A673 (cell line): ENCODE data around the gene CLDN12. TPM values are rescaled to one million over a fixed set of nuclear protein-coding genes. Genes with fewer than 3 reads are reported as not detected.

ENCODE experiments used
- BruUV-seq: library from RNA; stranded (reverse); fragments of 400-500 nt; replicated peaks from 2 replicates; lab custom pipeline; 2021; lab: Mats Ljungman, UMichigan
- CTCF ChIA-PET: fragments of 300-600 bp; sonication (Branson Sonifier 250); formaldehyde crosslinking; loops from one replicate; lab custom pipeline; 2022; ENCODE audit warnings: antibody characterized with exemption; lab: Charles Lee
- POLR2A ChIA-PET: fragments of 300-600 bp; sonication (Branson Sonifier 250); formaldehyde crosslinking; loops from one replicate; lab custom pipeline; 2022; ENCODE audit warnings: antibody characterized with exemption; ENCODE audit not compliant: low non-redundant PET; lab: Charles Lee
- DNase-seq: peaks from one replicate; pipeline ENCODE4 v3.0.0-alpha.2; 2015; ENCODE audit warnings: low spot score
- H3K27ac ChIP-seq: fragments of 200-600 bp; sonication (generic); 2 replicates; pipeline ENCODE4 v1.5.1; 2016; ENCODE audit warnings: mixed run types, low read depth, mild to moderate bottlenecking, mixed read lengths, antibody characterized with exemption, low read length; ENCODE audit not compliant: poor library complexity, severe bottlenecking
- H3K27me3 ChIP-seq: fragments of 200-600 bp; sonication (generic); replicated peaks from 2 replicates; pipeline ENCODE4 v1.6.1; 2017; ENCODE audit warnings: mixed run types, low read depth, mild to moderate bottlenecking, mixed read lengths, antibody characterized with exemption, low read length; ENCODE audit not compliant: insufficient read depth, poor library complexity
- H3K36me3 ChIP-seq: fragments of 200-600 bp; sonication (generic); 2 replicates; pipeline ENCODE4 v1.6.1; 2016; ENCODE audit warnings: mixed run types, mild to moderate bottlenecking, mixed read lengths, antibody characterized with exemption, low read length; ENCODE audit not compliant: insufficient read depth, poor library complexity, severe bottlenecking
- H3K4me1 ChIP-seq: fragments of 200-600 bp; sonication (generic); 2 replicates; pipeline ENCODE4 v1.6.1; 2017; ENCODE audit warnings: mixed run types, mild to moderate bottlenecking, mixed read lengths, antibody characterized with exemption, low read length; ENCODE audit not compliant: insufficient read depth, poor library complexity, severe bottlenecking
- H3K4me3 ChIP-seq: fragments of 200-600 bp; sonication (generic); 2 replicates; pipeline ENCODE4 v1.5.1; 2016; ENCODE audit warnings: low read depth, mixed run types, mild to moderate bottlenecking, mixed read lengths, low read length; ENCODE audit not compliant: poor library complexity, severe bottlenecking
- H3K9me3 ChIP-seq: fragments of 200-600 bp; sonication (generic); 2 replicates; pipeline ENCODE4 v1.6.1; 2016; ENCODE audit warnings: mixed run types, low read depth, mild to moderate bottlenecking, mixed read lengths, antibody characterized with exemption, low read length; ENCODE audit not compliant: poor library complexity, severe bottlenecking
- EZH2 ChIP-seq: fragments of 200-600 bp; sonication (generic); IDR thresholded peaks from 2 replicates; pipeline ENCODE4 v1.6.1; 2017; ENCODE audit warnings: borderline replicate concordance, low read depth, mild to moderate bottlenecking, mixed read lengths, antibody characterized with exemption, low read length; ENCODE audit not compliant: poor library complexity, severe bottlenecking
- intact Hi-C: fragments of 100-400 bp; cut with micrococcal nuclease; formaldehyde crosslinking; loops from one replicate; pipeline ENCODE4 v1.10.0; 2022; ENCODE audit not compliant: unreplicated experiment
- total RNA-seq: library from RNA; stranded (reverse); gene quantifications from 2 replicates; pipeline ENCODE4 v1.2.3, GENCODE V29; 2021
- TF ChIP-seq, protein P1 (sequence below): fragments of 300-800, 200-600 bp; sonication (generic); conservative IDR thresholded peaks from 2 replicates; pipeline ENCODE4 v1.5.1; 2017; ENCODE audit warnings: low read depth, mild to moderate bottlenecking, antibody characterized with exemption, low read length, moderate library complexity, mixed read lengths

Gene CLDN12
- total RNA-seq, 1 experiment from 2014 or later, result 32.9 TPM

DNA sequence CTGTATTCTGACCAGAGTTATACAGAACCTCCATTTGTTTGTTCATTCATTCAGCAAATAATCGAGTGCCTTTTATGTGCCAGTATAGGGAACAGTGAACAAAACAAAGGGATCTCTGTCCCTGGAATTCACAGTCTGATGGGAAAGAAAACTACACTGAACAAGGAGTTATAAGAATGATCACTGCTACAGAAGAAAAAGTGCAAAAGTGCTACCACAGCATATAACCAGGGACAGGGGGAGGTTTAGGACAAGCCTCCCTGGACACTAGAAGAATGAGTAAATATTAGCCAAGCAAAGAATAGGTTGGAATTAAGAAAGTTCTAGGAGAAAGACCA is 4.2 kb downstream of the CLDN12 start:
- POLR2A ChIA-PET, result no interaction called here
- Histone ChIP-seq H3K27me3 (no peaks in the 10 kb centered on the region), H3K9me3 (no peaks in the 10 kb centered on the region), H3K4me1 (peaks cover 24% of the 10 kb centered on the region), H3K36me3 (peaks cover 33% of the 10 kb centered on the region), H3K4me3 (no peak overlapping the region), H3K27ac (no peak overlapping the region)
- BruUV-seq, result no TSS peak
- DNase-seq, result no peak
- TF ChIP-seq, protein P1, sequence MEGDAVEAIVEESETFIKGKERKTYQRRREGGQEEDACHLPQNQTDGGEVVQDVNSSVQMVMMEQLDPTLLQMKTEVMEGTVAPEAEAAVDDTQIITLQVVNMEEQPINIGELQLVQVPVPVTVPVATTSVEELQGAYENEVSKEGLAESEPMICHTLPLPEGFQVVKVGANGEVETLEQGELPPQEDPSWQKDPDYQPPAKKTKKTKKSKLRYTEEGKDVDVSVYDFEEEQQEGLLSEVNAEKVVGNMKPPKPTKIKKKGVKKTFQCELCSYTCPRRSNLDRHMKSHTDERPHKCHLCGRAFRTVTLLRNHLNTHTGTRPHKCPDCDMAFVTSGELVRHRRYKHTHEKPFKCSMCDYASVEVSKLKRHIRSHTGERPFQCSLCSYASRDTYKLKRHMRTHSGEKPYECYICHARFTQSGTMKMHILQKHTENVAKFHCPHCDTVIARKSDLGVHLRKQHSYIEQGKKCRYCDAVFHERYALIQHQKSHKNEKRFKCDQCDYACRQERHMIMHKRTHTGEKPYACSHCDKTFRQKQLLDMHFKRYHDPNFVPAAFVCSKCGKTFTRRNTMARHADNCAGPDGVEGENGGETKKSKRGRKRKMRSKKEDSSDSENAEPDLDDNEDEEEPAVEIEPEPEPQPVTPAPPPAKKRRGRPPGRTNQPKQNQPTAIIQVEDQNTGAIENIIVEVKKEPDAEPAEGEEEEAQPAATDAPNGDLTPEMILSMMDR, result no peak
- no peak for TF ChIP-seq EZH2
- intact Hi-C loops, result no loop called here
- CTCF ChIA-PET, result no interaction called here

DNA sequence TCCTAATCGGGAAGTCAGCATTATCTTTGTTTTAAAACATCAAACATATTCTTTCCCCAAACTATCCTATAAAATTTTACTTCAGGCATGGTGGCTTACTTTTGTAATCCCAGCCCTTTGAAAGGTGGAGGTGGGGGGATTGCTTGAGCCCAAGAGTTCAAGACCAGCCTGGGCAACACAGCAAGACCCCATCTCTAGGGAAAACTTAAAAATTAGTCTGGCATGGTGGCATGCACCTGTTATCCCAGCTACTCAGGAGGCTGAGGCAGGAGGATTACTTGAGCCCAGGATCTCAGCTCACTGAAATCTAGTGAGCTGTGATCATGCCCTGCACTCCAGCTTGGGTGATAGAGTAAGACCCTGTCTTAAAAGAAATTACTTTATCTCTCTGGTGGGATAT is 4.9 kb downstream of the CLDN12 start:
- ChIA-PET POLR2A (no interaction called here), CTCF (no interaction called here)
- no peak overlapping the region for H3K4me3 ChIP-seq
- BruUV-seq, result no TSS peak
- no peaks in the 10 kb centered on the region for H3K9me3 ChIP-seq
- DNase-seq, result no peak
- H3K27ac ChIP-seq, result no peak overlapping the region
- H3K36me3 ChIP-seq, result peaks cover 37% of the 10 kb centered on the region
- intact Hi-C loops, result no loop called here
- no peak for TF ChIP-seq EZH2
- TF ChIP-seq, protein P1, result no peak
- H3K4me1 ChIP-seq, result peaks cover 17% of the 10 kb centered on the region
- no peaks in the 10 kb centered on the region for H3K27me3 ChIP-seq

DNA sequence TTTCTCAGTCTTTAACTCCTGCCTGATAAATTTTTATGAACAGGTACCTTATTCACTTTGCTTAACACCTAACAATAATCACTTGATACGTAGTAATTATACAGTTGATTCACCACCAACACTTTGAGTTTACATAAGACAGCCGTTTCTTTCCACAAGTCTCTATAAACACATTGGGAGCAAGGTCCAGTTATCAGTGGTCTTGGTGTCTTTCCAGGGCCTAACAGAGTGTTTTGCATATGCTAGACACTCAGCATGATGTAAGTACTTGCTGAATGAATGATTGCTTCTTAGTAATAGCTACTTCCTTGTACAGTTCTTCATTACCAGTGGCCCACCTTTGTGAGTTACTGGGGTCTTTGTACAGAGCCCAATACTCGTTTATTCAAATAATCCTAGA is 6.4 kb downstream of the CLDN12 start:
- intact Hi-C loops, result loop anchor here (5.0 kb wide), 1 partner anchor 142 kb away; no protein-coding TSS in a partner anchor
- DNase-seq, result no peak
- no peak overlapping the region for H3K4me3 ChIP-seq
- no peak overlapping the region for H3K27ac ChIP-seq
- TF ChIP-seq EZH2, result no peak
- TF ChIP-seq, protein P1, result no peak
- BruUV-seq, result no TSS peak
- ChIA-PET POLR2A (no interaction called here), CTCF (no interaction called here)
- H3K9me3 ChIP-seq, result no peaks in the 10 kb centered on the region
- peaks cover 43% of the 10 kb centered on the region for H3K36me3 ChIP-seq
- no peaks in the 10 kb centered on the region for H3K27me3 ChIP-seq
- H3K4me1 ChIP-seq, result peaks cover 10% of the 10 kb centered on the region
